Urinary bladder (tissue), 4 donors: ENCODE measurements around the gene ZNF600. TPM values are rescaled to one million over a fixed set of nuclear protein-coding genes. Genes with fewer than 3 reads are reported as not detected.
"Not testable (repeated sequence)": the region's sequence is repeated elsewhere in the genome, so short reads cannot be mapped to it uniquely, and the experiment has no call there.

Experiments
- DNase-seq: peaks from one replicate; pipeline ENCODE4 v3.0.0-alpha.2; 2015; ENCODE audit errors: extremely low spot score
- H3K27ac ChIP-seq: one replicate; pipeline ENCODE4 v1.5.1; 2013; ENCODE audit warnings: low read depth, mild to moderate bottlenecking, moderate library complexity
- H3K36me3 ChIP-seq: one replicate; pipeline ENCODE4 v1.6.1; 2013; ENCODE audit warnings: mild to moderate bottlenecking, moderate library complexity; ENCODE audit not compliant: insufficient read depth
- H3K4me1 ChIP-seq: one replicate; pipeline ENCODE4 v1.6.1; 2013; ENCODE audit warnings: mild to moderate bottlenecking, moderate library complexity; ENCODE audit not compliant: insufficient read depth
- H3K4me3 ChIP-seq: one replicate; pipeline ENCODE4 v1.5.1; 2013; ENCODE audit warnings: low read depth, low read length
- WGBS: extraction: QIAGEN DNeasy Blood & Tissue Kit; methylation state at CpG from one replicate; pipeline ENCODE4 v1.1.7; 2013; 5-methylcytosine and 5-hydroxymethylcytosine counted together
- polyA plus RNA-seq: library from polyadenylated mRNA; stranded (reverse); fragments of 200-250 nt; gene quantifications from one replicate; pipeline ENCODE4 v1.2.3, GENCODE V29; 2013
- total RNA-seq: library from RNA; depleted of rRNA; stranded (reverse); fragments of >200 nt; gene quantifications from one replicate; pipeline ENCODE4 v1.2.3, GENCODE V29; 2014
- donor health status: healthy with polysubstance abuse.
- donor health status: healthy.

Gene ZNF600
- total and polyA plus RNA-seq, 2 donors: 4.1 to 9.1 TPM

GRCh38 chr19:52734331-52734892 is 52.2 kb downstream of the ZNF600 start:
- Histone ChIP-seq H3K36me3 (no peaks in the 10 kb centered on the region), H3K27ac (peak overlapping the region; percentile 83), H3K4me3 (peak overlapping the region; percentile 76), H3K4me1 (no peaks in the 10 kb centered on the region)
- WGBS: under 1% methylated on average over 39 of the region's 39 CpGs
- DNase-seq: no peak

GRCh38 chr19:52726051-52726450 is 60.5 kb downstream of the ZNF600 start:
- H3K4me3 ChIP-seq, DNase-seq, H3K27ac ChIP-seq, H3K36me3 ChIP-seq, H3K4me1 ChIP-seq: not testable (repeated sequence)
- WGBS: 95% methylated on average over 16 of the region's 16 CpGs

DNA sequence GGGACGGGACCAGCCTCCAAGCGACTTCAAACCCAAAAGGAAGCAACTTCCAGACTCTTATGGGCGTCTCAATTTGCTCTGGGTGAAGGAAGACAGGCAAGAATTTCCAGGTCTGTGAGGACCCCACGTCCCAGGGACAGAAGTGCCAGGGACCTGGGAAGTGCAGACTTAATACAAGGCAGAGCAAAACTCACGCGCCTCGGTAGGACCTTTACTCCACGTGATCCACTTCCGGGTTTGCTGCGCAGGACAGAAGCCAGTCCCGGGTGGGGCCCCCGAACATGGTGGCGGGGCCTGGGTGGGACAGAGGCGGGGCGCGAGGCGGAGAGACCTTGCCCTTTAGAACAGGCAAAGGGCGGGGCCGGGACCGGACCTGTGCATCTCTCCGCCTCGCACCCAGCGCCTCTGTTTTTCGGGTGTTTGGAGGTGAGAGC is 61.0 kb downstream of the ZNF600 start:
- no peaks in the 10 kb centered on the region for H3K36me3 ChIP-seq
- 91% methylated on average over 24 of the region's 24 CpGs for WGBS
- H3K4me1 ChIP-seq: no peaks in the 10 kb centered on the region
- H3K4me3 ChIP-seq: no peak overlapping the region
- no peak for DNase-seq
- H3K27ac ChIP-seq: no peak overlapping the region

- Histone ChIP-seq H3K36me3 (no peaks in the 10 kb centered on the region), H3K4me3 (no peak overlapping the region), H3K27ac (no peak overlapping the region), H3K4me1 (no peaks in the 10 kb centered on the region)
- WGBS: 80% methylated on average over 23 of the region's 23 CpGs
- DNase-seq: no peak
Observed at GRCh38 chr19:52724701-52725514, 61.7 kb downstream of the ZNF600 start.

DNA sequence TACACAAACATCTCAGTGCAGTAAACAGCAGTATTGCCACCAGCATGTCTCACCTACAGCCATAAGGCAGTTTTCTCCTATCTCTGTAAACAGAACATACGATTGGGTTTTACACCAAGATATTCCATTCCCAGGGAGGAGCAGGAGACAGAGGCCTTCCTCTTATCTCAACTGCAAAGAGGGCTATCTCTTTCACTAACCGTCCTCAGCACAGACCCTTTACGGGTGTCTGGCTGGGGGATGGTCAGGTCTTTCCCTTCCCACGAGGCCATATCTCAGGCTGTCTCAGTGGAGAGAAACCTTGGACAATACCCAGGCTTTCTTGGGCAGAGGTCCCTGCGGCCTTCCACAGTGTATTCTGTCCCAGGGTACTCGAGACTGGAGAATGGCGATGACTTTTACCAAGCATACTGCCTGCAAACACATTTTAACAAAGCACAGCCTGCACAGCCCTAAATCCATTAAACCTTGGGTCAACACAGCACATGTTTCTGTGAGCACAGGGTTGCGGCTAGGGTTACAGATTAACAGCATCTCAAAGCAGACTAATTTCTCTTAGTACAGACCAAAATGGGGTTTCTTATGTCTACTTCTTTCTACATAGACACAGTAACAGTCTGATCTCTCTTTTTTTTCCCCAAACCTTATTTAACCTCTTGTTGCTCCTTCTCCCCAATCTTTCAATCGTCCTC is 62.5 kb downstream of the ZNF600 start:
- not testable (repeated sequence) for H3K4me1 ChIP-seq, H3K4me3 ChIP-seq, H3K27ac ChIP-seq, H3K36me3 ChIP-seq, DNase-seq
- WGBS: 54% methylated on average over 9 of the region's 9 CpGs

- DNase-seq: no peak
- 75% methylated on average over 7 of the region's 7 CpGs for WGBS
- no peaks in the 10 kb centered on the region for H3K36me3 ChIP-seq
- H3K27ac ChIP-seq: no peak overlapping the region
- no peak overlapping the region for H3K4me3 ChIP-seq
- no peaks in the 10 kb centered on the region for H3K4me1 ChIP-seq
Observed at GRCh38 chr19:52722062-52723003, 64.3 kb downstream of the ZNF600 start.

DNA sequence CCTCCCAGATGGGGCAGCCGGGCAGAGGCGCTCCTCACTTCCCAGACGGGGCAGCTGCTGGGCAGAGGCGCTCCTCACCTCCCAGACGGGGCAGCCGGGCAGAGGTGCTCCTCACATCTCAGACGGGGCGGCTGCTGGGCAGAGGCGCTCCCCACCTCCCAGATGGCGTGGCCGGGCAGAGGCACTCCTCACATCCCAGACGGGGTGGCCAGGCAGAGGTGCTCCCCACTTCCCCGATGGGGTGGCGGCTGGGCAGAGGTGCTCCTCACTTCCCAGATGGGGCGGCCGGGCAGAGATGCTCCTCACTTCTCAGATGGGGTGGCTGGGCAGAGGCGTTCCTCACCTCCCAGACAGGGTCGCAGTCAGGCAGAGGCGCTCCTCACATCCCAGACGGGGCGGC is 66.0 kb downstream of the ZNF600 start:
- not testable (repeated sequence) for DNase-seq, H3K4me1 ChIP-seq, H3K27ac ChIP-seq, H3K36me3 ChIP-seq, H3K4me3 ChIP-seq
- WGBS: 98% methylated on average over 21 of the region's 21 CpGs

DNA sequence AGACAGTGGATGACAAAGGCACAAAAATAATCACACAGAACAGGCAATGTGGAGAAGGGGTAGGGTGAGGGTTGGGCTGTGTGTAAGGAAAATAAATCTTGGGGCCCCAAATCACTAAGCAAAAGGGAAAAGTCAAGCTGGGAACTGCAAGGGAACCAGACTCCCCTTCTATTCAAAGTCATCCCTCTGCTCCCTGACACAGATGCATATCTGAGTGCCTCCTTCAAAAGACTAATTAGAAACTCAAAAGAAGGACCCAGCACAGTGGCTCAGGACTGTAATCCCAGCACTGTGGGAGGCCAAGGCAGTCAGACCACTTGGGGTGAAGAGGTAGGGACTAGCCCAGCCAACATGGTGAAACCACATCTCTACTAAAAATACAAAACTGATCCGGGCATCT is 70.1 kb downstream of the ZNF600 start:
- Histone ChIP-seq H3K4me3 (no peak overlapping the region), H3K36me3 (no peaks in the 10 kb centered on the region), H3K27ac (no peak overlapping the region), H3K4me1 (no peaks in the 10 kb centered on the region)
- DNase-seq: no peak
- 69% methylated on average over 1 of the region's 1 CpG for WGBS

- WGBS: 50% methylated on average over 4 of the region's 4 CpGs
- not testable (repeated sequence) for H3K27ac ChIP-seq, DNase-seq, H3K36me3 ChIP-seq, H3K4me1 ChIP-seq, H3K4me3 ChIP-seq
Observed at GRCh38 chr19:52715902-52716301, 70.7 kb downstream of the ZNF600 start.

- H3K4me3 ChIP-seq, H3K4me1 ChIP-seq, H3K36me3 ChIP-seq, H3K27ac ChIP-seq, DNase-seq: not testable (repeated sequence)
- 81% methylated on average over 5 of the region's 5 CpGs for WGBS
Observed at GRCh38 chr19:52715330-52715729, 71.3 kb downstream of the ZNF600 start.

Other genes starting within 250 kb of the ZNF600 start
- 38.8 TPM for gene ZNF701, start 216.5 kb downstream of the ZNF600 start, total RNA-seq
- gene ZNF701, start 216.5 kb downstream of the ZNF600 start, polyA plus RNA-seq: 7.0 TPM
- gene ZNF83, start 148.4 kb downstream of the ZNF600 start, total RNA-seq: 132 TPM
- 28.2 TPM for gene ZNF83, start 148.4 kb downstream of the ZNF600 start, polyA plus RNA-seq
- 22.3 TPM for gene ZNF611, start 51.7 kb downstream of the ZNF600 start, total RNA-seq
- 6.6 TPM for gene ZNF611, start 51.7 kb downstream of the ZNF600 start, polyA plus RNA-seq
- 33.5 TPM for gene ZNF28, start 34.8 kb upstream of the ZNF600 start, total RNA-seq
- 7.6 TPM for gene ZNF28, start 34.8 kb upstream of the ZNF600 start, polyA plus RNA-seq
- 39.5 TPM for gene ZNF468, start 70.8 kb upstream of the ZNF600 start, total RNA-seq
- 11.2 TPM for gene ZNF468, start 70.8 kb upstream of the ZNF600 start, polyA plus RNA-seq
- 22.9 TPM for gene ZNF320, start 110.8 kb upstream of the ZNF600 start, total RNA-seq
- gene ZNF320, start 110.8 kb upstream of the ZNF600 start, polyA plus RNA-seq: 9.7 TPM
- gene ZNF888, start 136.6 kb upstream of the ZNF600 start, total RNA-seq: 21.3 TPM
- 4.2 TPM for gene ZNF888, start 136.6 kb upstream of the ZNF600 start, polyA plus RNA-seq
- 27.4 TPM for gene ZNF816, start 176.1 kb upstream of the ZNF600 start, total RNA-seq
- gene ZNF816, start 176.1 kb upstream of the ZNF600 start, polyA plus RNA-seq: 5.9 TPM
- not detected for gene ERVV-1, start 227.1 kb upstream of the ZNF600 start, total RNA-seq
- 0.05 TPM for gene ERVV-1, start 227.1 kb upstream of the ZNF600 start, polyA plus RNA-seq